Measurements from ENCODE around the gene SLC12A7.

DNA sequence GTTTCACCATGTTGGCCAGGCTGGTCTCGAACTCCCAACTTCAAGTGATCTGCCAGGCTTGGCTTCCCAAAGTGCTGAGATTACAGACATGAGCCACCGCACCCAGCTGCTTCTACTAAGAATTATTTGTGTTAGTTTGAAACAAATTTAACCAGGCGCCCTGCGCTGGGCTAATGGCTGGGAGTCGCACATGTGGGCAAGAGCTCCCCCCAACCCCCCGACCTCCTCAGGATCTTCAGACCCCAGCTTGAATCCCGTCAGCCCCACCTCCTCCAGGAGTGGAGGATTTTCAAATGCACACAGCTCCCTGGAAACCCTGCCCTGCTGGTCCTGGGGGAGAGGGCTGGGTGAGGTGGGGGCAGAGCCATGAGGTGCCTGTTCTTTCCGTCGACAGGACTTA, 21.2 kb upstream of the SLC12A7 start:
- TF ChIP-seq, protein P1, sequence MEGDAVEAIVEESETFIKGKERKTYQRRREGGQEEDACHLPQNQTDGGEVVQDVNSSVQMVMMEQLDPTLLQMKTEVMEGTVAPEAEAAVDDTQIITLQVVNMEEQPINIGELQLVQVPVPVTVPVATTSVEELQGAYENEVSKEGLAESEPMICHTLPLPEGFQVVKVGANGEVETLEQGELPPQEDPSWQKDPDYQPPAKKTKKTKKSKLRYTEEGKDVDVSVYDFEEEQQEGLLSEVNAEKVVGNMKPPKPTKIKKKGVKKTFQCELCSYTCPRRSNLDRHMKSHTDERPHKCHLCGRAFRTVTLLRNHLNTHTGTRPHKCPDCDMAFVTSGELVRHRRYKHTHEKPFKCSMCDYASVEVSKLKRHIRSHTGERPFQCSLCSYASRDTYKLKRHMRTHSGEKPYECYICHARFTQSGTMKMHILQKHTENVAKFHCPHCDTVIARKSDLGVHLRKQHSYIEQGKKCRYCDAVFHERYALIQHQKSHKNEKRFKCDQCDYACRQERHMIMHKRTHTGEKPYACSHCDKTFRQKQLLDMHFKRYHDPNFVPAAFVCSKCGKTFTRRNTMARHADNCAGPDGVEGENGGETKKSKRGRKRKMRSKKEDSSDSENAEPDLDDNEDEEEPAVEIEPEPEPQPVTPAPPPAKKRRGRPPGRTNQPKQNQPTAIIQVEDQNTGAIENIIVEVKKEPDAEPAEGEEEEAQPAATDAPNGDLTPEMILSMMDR (IDR thresholded peaks at IDR 0.05): no peak
- no peak for TF ChIP-seq POLR2A (IDR thresholded peaks at IDR 0.05)
- no peak for TF ChIP-seq EP300 (IDR thresholded peaks at IDR 0.05)

Data from ovary (tissue), 3 donors.